ENCODE data around the gene COL13A1. TPM values are rescaled to one million over a fixed set of nuclear protein-coding genes. Genes with fewer than 3 reads are reported as not detected.

COL13A1 gene
- total RNA-seq, 1 experiment from 2014 or later, result 5.9 TPM

DNA sequence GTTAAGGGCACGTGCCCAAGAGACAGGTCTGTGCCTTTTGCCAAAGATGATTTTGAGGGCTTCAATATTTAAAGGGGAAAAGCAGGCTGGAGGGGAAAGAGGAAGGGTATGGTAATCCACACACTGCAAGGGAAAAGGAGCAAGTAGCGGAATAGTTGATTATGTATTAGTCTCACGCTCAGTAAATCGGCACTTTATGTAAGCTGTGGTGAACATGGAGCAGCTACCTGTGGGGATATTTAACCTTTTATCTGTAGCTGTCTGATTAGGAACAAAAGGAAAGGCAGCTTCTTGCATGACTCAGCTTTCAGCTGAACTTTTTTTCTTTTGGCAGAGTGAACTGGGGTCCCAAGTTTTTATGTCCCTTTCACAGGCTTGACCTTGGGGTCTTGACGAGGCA lies 123.4 kb downstream of the COL13A1 start:
- H3K4me2 ChIP-seq (ENCODE audit: low read length), result no peak overlapping the region
- no peaks in the 10 kb centered on the region for H3K9me2 ChIP-seq (ENCODE audit: insufficient read depth)
- H3K9ac ChIP-seq (ENCODE audit: low read length), result no peak overlapping the region
- H2AFZ ChIP-seq (ENCODE audit: low read depth, low read length, poor library complexity, severe bottlenecking), result no peak overlapping the region
- no peaks in the 10 kb centered on the region for H3K27me3 ChIP-seq (ENCODE audit: insufficient read depth, low read length)
- no peak overlapping the region for H3K27ac ChIP-seq (ENCODE audit: low read depth, low read length)
- no peaks in the 10 kb centered on the region for H4K20me1 ChIP-seq (ENCODE audit: insufficient read depth)
- POLR2A ChIA-PET, result no interaction called here
- H3K9me3 ChIP-seq (ENCODE audit: control insufficient read depth in 1 of 2, insufficient read depth in 1 of 2, low read depth in 1 of 2, low read length in 2 of 2), result no peaks in the 10 kb centered on the region
- no TSS peak for BruUV-seq (replicated peaks)
- no peaks in the 10 kb centered on the region for H3K36me3 ChIP-seq (ENCODE audit: control insufficient read depth in 1 of 2, insufficient read depth in 2 of 2, low read length in 2 of 2)
- CTCF ChIA-PET, result interaction anchor here (1.2 kb wide), 1 partner anchor 11 kb away, joined by 3 read pairs; no protein-coding TSS in a partner anchor
- H3K4me1 ChIP-seq (ENCODE audit: control insufficient read depth in 1 of 2, insufficient read depth in 2 of 2, low read length in 2 of 2), result no peaks in the 10 kb centered on the region
- ATAC-seq (no peak), DNase-seq (ENCODE audit: low read depth, low spot score) (no peak)
- intact Hi-C loops (cut with micrococcal nuclease), result no loop called here
- H3K79me2 ChIP-seq (ENCODE audit: insufficient read depth, low read length), result no peaks in the 10 kb centered on the region
- RAD21 ChIA-PET (ENCODE audit: low non-redundant PET in 1 of 2, low total read pairs in 2 of 2, uncharacterized antibody in 2 of 2, unreplicated experiment in 2 of 2), result no interaction called here
- no peak overlapping the region for H3K4me3 ChIP-seq (replicated peaks in 1 of 2; ENCODE audit: low read depth in 1 of 2, low read length in 2 of 2)
- TF ChIP-seq FOSL1 (IDR thresholded peaks at IDR 0.05; ENCODE audit: low read depth) (no peak), ZFX (IDR thresholded peaks at IDR 0.05) (no peak), SIN3A (IDR thresholded peaks at IDR 0.05; ENCODE audit: low read depth) (no peak)

GRCh38 chr10:69928339-69928738 lies 126.6 kb downstream of the COL13A1 start:
- BruUV-seq (replicated peaks), result no TSS peak
- no peaks in the 10 kb centered on the region for H3K9me2 ChIP-seq (ENCODE audit: insufficient read depth)
- H3K36me3 ChIP-seq (ENCODE audit: control insufficient read depth in 1 of 2, insufficient read depth in 2 of 2, low read length in 2 of 2), result no peaks in the 10 kb centered on the region
- RAD21 ChIA-PET (ENCODE audit: low non-redundant PET in 1 of 2, low total read pairs in 2 of 2, uncharacterized antibody in 2 of 2, unreplicated experiment in 2 of 2), result no interaction called here
- no peak overlapping the region for H3K27ac ChIP-seq (ENCODE audit: low read depth, low read length)
- H2AFZ ChIP-seq (ENCODE audit: low read depth, low read length, poor library complexity, severe bottlenecking), result no peak overlapping the region
- no peaks in the 10 kb centered on the region for H3K27me3 ChIP-seq (ENCODE audit: insufficient read depth, low read length)
- TF ChIP-seq, protein P1, sequence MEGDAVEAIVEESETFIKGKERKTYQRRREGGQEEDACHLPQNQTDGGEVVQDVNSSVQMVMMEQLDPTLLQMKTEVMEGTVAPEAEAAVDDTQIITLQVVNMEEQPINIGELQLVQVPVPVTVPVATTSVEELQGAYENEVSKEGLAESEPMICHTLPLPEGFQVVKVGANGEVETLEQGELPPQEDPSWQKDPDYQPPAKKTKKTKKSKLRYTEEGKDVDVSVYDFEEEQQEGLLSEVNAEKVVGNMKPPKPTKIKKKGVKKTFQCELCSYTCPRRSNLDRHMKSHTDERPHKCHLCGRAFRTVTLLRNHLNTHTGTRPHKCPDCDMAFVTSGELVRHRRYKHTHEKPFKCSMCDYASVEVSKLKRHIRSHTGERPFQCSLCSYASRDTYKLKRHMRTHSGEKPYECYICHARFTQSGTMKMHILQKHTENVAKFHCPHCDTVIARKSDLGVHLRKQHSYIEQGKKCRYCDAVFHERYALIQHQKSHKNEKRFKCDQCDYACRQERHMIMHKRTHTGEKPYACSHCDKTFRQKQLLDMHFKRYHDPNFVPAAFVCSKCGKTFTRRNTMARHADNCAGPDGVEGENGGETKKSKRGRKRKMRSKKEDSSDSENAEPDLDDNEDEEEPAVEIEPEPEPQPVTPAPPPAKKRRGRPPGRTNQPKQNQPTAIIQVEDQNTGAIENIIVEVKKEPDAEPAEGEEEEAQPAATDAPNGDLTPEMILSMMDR (IDR thresholded peaks at IDR 0.05 in 2 of 3, conservative IDR thresholded peaks at IDR 0.05 in 1 of 3; ENCODE audit: borderline replicate concordance in 1 of 3, insufficient read depth in 1 of 3, low read depth in 2 of 3, low read length in 2 of 3), result no peak
- TF ChIP-seq CBX3 (IDR thresholded peaks at IDR 0.05; ENCODE audit: low read depth) (no peak), ZBTB33 (IDR thresholded peaks at IDR 0.05; ENCODE audit: extremely low read depth, insufficient replicate concordance, low read length) (no peak), SP1 (IDR thresholded peaks at IDR 0.05; ENCODE audit: low read depth) (no peak)
- TF ChIP-seq, protein P2, sequence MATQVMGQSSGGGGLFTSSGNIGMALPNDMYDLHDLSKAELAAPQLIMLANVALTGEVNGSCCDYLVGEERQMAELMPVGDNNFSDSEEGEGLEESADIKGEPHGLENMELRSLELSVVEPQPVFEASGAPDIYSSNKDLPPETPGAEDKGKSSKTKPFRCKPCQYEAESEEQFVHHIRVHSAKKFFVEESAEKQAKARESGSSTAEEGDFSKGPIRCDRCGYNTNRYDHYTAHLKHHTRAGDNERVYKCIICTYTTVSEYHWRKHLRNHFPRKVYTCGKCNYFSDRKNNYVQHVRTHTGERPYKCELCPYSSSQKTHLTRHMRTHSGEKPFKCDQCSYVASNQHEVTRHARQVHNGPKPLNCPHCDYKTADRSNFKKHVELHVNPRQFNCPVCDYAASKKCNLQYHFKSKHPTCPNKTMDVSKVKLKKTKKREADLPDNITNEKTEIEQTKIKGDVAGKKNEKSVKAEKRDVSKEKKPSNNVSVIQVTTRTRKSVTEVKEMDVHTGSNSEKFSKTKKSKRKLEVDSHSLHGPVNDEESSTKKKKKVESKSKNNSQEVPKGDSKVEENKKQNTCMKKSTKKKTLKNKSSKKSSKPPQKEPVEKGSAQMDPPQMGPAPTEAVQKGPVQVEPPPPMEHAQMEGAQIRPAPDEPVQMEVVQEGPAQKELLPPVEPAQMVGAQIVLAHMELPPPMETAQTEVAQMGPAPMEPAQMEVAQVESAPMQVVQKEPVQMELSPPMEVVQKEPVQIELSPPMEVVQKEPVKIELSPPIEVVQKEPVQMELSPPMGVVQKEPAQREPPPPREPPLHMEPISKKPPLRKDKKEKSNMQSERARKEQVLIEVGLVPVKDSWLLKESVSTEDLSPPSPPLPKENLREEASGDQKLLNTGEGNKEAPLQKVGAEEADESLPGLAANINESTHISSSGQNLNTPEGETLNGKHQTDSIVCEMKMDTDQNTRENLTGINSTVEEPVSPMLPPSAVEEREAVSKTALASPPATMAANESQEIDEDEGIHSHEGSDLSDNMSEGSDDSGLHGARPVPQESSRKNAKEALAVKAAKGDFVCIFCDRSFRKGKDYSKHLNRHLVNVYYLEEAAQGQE (IDR thresholded peaks at IDR 0.05; ENCODE audit: low read depth), result no peak
- POLR2A ChIA-PET, result no interaction called here
- ATAC-seq, result no peak
- H3K9me3 ChIP-seq (ENCODE audit: control insufficient read depth in 1 of 2, insufficient read depth in 1 of 2, low read depth in 1 of 2, low read length in 2 of 2), result no peaks in the 10 kb centered on the region
- H3K79me2 ChIP-seq (ENCODE audit: insufficient read depth, low read length), result no peaks in the 10 kb centered on the region
- H3K4me1 ChIP-seq (ENCODE audit: control insufficient read depth in 1 of 2, insufficient read depth in 2 of 2, low read length in 2 of 2), result no peaks in the 10 kb centered on the region
- H3K4me3 ChIP-seq (replicated peaks in 1 of 2; ENCODE audit: low read depth in 1 of 2, low read length in 2 of 2), result no peak overlapping the region
- no peak overlapping the region for H3K9ac ChIP-seq (ENCODE audit: low read length)
- intact Hi-C loops (cut with micrococcal nuclease), result no loop called here
- no peak for DNase-seq (ENCODE audit: low read depth, low spot score)
- H4K20me1 ChIP-seq (ENCODE audit: insufficient read depth), result no peaks in the 10 kb centered on the region
- CTCF ChIA-PET, result interaction anchor here (1.1 kb wide), 1 partner anchor 13 kb away, joined by 3 read pairs; no protein-coding TSS in a partner anchor
- H3K4me2 ChIP-seq (ENCODE audit: low read length), result no peak overlapping the region
